PC-9 (cell line): Measurements from ENCODE around the gene ADAMTS2.

Source experiments
- EZH2 ChIP-seq: fragments of 200-600 bp; sonication (generic); IDR thresholded peaks from 2 replicates; pipeline ENCODE4 v1.8.0; 2017; ENCODE audit warnings: antibody characterized with exemption, low read depth
- TF ChIP-seq, protein P1 (sequence below): fragments of 200-600 bp; sonication (generic); conservative IDR thresholded peaks from 2 replicates; pipeline ENCODE4 v1.6.1; 2017; ENCODE audit warnings: mixed run types, antibody characterized with exemption, mild to moderate bottlenecking, moderate library complexity

GRCh38 chr5:179385914-179386313, 40.7 kb upstream of the ADAMTS2 start:
- TF ChIP-seq, protein P1, sequence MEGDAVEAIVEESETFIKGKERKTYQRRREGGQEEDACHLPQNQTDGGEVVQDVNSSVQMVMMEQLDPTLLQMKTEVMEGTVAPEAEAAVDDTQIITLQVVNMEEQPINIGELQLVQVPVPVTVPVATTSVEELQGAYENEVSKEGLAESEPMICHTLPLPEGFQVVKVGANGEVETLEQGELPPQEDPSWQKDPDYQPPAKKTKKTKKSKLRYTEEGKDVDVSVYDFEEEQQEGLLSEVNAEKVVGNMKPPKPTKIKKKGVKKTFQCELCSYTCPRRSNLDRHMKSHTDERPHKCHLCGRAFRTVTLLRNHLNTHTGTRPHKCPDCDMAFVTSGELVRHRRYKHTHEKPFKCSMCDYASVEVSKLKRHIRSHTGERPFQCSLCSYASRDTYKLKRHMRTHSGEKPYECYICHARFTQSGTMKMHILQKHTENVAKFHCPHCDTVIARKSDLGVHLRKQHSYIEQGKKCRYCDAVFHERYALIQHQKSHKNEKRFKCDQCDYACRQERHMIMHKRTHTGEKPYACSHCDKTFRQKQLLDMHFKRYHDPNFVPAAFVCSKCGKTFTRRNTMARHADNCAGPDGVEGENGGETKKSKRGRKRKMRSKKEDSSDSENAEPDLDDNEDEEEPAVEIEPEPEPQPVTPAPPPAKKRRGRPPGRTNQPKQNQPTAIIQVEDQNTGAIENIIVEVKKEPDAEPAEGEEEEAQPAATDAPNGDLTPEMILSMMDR = no peak
- no peak for TF ChIP-seq EZH2
